Peyer's patch (tissue), 4 donors: ENCODE data around the gene SLC26A8. TPM values are rescaled to one million over a fixed set of nuclear protein-coding genes. Genes with fewer than 3 reads are reported as not detected.

Experiments used
- DNase-seq, 3 donors: peaks; one replicate each; pipeline ENCODE4 v3.0.0-alpha.2; 2017 to 2019
- H3K27ac ChIP-seq, 4 donors: fragments of 200-600 bp; sonication (generic); one replicate each; pipeline ENCODE4 v1.5.1; 2016 to 2019
- H3K27me3 ChIP-seq, 2 donors: fragments of 200-600 bp; sonication (generic); one replicate each; pipeline ENCODE4 v1.5.1; 2019
- H3K36me3 ChIP-seq, 3 donors: fragments of 200-600 bp; sonication (generic); one replicate each; pipeline ENCODE4 v1.5.1; 2016 to 2019
- H3K4me1 ChIP-seq, 4 donors: fragments of 200-600 bp; sonication (generic); one replicate each; pipeline ENCODE4 v1.5.1; 2016 to 2019
- H3K4me3 ChIP-seq, 4 donors: fragments of 200-600 bp; sonication (generic); 1 replicate in 3 of 4; 2 replicates in 1 of 4; pipeline ENCODE4 v1.5.1; 2016 to 2019; ENCODE audit warnings: mild to moderate bottlenecking in 1 of 4
- H3K9me3 ChIP-seq, 4 donors: fragments of 200-600 bp; sonication (generic); one replicate each; pipeline ENCODE4 v1.5.1; 2016 to 2019; ENCODE audit warnings: mild to moderate bottlenecking in 1 of 4
- POLR2A ChIP-seq, 2 donors: fragments of 450-650 bp; IDR thresholded peaks; one replicate each; pipeline ENCODE4 v1.5.1; 2017; ENCODE audit warnings: antibody characterized with exemption in 2 of 2, mild to moderate bottlenecking in 2 of 2, moderate library complexity in 2 of 2
- total RNA-seq, 4 donors: library from RNA; depleted of rRNA; stranded (reverse); fragments of >200 nt; gene quantifications; one replicate each; pipeline ENCODE4 v1.1.0, GENCODE V29; 2016
- TF ChIP-seq, protein P1 (sequence below), 6 experiments: fragments of 450-650 bp in 4 of 6; fragments of 200-600 bp in 2 of 6; sonication (generic) in 1 of 6; IDR thresholded peaks; one replicate each; pipeline ENCODE4 v1.5.1; 2017 to 2019; ENCODE audit warnings: antibody characterized with exemption in 6 of 6, mild to moderate bottlenecking in 3 of 6, moderate library complexity in 1 of 6

SLC26A8 gene
- total RNA-seq, 4 donors from 2014 or later = 1.7 TPM; not detected in 3

DNA sequence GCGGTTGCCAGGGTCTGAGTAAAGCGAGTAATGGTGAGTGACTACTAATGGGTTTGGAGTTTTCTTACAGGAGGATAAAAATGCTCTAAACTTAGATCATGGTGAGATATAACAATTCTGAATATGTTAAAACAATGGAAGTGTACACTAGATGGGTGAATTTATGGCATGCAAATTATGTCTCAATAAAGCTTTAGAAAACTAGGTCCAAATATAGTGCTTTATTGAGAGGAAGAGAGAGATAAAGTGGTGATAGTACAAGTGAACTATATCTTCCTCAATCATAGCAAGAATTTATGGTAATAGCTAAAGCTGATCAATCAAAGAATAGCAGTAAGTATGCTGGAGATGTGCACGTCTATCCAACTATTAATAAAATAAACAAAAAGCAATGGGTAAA lies 127.4 kb downstream of the SLC26A8 start:
- Histone ChIP-seq H3K36me3 (no peaks in the 10 kb centered on the region), H3K9me3 (no peaks in the 10 kb centered on the region), H3K4me3 (no peak overlapping the region), H3K27me3 (no peaks in the 10 kb centered on the region), H3K4me1 (no peaks in the 10 kb centered on the region), H3K27ac (no peak overlapping the region)
- no peak for TF ChIP-seq POLR2A (IDR thresholded peaks at IDR 0.05)
- TF ChIP-seq, protein P1, sequence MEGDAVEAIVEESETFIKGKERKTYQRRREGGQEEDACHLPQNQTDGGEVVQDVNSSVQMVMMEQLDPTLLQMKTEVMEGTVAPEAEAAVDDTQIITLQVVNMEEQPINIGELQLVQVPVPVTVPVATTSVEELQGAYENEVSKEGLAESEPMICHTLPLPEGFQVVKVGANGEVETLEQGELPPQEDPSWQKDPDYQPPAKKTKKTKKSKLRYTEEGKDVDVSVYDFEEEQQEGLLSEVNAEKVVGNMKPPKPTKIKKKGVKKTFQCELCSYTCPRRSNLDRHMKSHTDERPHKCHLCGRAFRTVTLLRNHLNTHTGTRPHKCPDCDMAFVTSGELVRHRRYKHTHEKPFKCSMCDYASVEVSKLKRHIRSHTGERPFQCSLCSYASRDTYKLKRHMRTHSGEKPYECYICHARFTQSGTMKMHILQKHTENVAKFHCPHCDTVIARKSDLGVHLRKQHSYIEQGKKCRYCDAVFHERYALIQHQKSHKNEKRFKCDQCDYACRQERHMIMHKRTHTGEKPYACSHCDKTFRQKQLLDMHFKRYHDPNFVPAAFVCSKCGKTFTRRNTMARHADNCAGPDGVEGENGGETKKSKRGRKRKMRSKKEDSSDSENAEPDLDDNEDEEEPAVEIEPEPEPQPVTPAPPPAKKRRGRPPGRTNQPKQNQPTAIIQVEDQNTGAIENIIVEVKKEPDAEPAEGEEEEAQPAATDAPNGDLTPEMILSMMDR (IDR thresholded peaks at IDR 0.05) = no peak
- no peak for DNase-seq

DNA sequence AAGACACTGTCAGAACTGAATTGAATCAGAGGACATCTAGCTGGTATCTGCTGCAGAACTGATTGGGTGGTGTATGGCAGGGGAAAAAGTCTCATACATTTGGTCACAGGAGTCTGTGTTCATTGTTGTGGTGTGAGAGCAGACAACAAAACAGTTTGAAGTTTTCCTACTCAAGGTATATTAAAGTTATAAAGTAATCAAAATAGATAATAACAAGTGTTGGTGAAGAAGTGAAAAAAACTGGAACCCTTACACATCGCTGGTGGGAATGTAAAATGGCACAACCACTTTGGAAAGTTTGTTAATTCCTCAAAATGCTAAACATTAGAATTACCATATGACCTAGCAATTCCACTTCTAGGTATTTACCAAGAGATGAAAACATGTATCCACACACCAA lies 128.2 kb downstream of the SLC26A8 start:
- Histone ChIP-seq H3K4me3 (no peak overlapping the region), H3K36me3 (no peaks in the 10 kb centered on the region), H3K27me3 (no peaks in the 10 kb centered on the region), H3K9me3 (no peaks in the 10 kb centered on the region), H3K4me1 (no peaks in the 10 kb centered on the region), H3K27ac (no peak overlapping the region)
- DNase-seq = no peak
- no peak for TF ChIP-seq POLR2A (IDR thresholded peaks at IDR 0.05)
- TF ChIP-seq, protein P1 (IDR thresholded peaks at IDR 0.05) = no peak

DNA sequence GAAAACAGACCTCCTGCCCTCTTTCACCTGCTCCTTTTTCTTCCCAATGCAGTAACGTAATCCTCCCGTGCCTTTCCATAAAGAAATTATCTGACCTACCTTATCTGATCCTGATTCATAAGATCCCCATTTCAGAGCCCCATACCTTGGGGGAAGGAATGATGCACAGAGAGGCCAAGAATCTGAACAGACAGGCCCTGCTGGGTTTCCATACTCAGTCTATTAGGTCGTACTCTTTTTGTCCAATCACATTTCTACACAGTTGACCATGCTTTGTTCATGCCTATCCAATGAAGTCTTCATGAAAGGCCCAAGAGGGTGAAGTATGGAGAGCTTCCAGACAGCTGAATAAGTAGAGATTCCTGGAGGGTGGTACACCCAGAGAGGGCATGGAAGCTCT lies 128.9 kb downstream of the SLC26A8 start:
- no peak for DNase-seq
- Histone ChIP-seq H3K27ac (no peak overlapping the region), H3K27me3 (no peaks in the 10 kb centered on the region), H3K4me3 (no peak overlapping the region), H3K9me3 (no peaks in the 10 kb centered on the region), H3K36me3 (no peaks in the 10 kb centered on the region), H3K4me1 (no peaks in the 10 kb centered on the region)
- TF ChIP-seq POLR2A (IDR thresholded peaks at IDR 0.05) = no peak
- TF ChIP-seq, protein P1 (IDR thresholded peaks at IDR 0.05) = no peak

DNA sequence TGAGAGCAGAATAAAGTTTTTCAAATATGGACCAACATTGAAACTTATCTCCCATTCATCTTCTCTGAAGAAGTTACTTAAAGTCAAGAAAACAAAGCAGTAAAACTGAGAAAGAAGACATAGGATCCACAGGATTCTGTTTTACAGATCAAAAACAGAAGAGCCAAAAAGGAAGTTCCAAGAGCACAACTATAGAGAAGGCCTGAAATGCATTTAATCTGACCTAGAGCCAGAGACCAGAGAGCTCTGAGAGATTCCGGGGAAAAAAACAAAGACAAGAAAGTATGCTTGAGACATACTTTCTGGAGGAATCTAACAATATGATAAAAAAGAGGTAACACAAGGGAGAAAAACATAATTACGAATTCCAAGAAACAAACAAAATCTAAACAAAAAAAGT lies 129.7 kb downstream of the SLC26A8 start:
- Histone ChIP-seq H3K36me3 (peaks cover 0 to 5% (median 0%) of the 10 kb centered on the region in 3 donors), H3K4me1 (no peaks in the 10 kb centered on the region), H3K27ac (no peak overlapping the region), H3K27me3 (no peaks in the 10 kb centered on the region), H3K4me3 (no peak overlapping the region), H3K9me3 (no peaks in the 10 kb centered on the region)
- DNase-seq = no peak
- TF ChIP-seq POLR2A (IDR thresholded peaks at IDR 0.05) = no peak
- TF ChIP-seq, protein P1 (IDR thresholded peaks at IDR 0.05) = no peak

Other genes with a start within 250 kb of the SLC26A8 start
- not detected for gene CLPSL2, start 248.0 kb downstream of the SLC26A8 start, total RNA-seq
- gene CLPSL1, start 243.6 kb downstream of the SLC26A8 start, total RNA-seq = not detected
- not detected for gene CLPS, start 227.3 kb downstream of the SLC26A8 start, total RNA-seq
- gene LHFPL5, start 219.3 kb downstream of the SLC26A8 start, total RNA-seq = not detected
- 100 to 1,000 TPM in 2 of 4 donors, 10 to 100 TPM in 2; 72.4 to 137 (median 112) TPM for gene SRPK1, start 103.5 kb downstream of the SLC26A8 start, total RNA-seq
- gene MAPK14, start 3.2 kb upstream of the SLC26A8 start, total RNA-seq = 100 to 1,000 TPM in 2 of 4 donors, 10 to 100 TPM in 2; 64.4 to 109 (median 97.4) TPM
- 100 to 1,000 TPM in 3 of 4 donors, 10 to 100 TPM in 1; 66.0 to 149 (median 131) TPM for gene MAPK13, start 105.9 kb upstream of the SLC26A8 start, total RNA-seq
- 10 to 100 TPM; 49.6 to 71.0 (median 65.0) TPM for gene BRPF3, start 172.1 kb upstream of the SLC26A8 start, total RNA-seq
- gene PNPLA1, start 245.4 kb upstream of the SLC26A8 start, total RNA-seq = 1 to 10 TPM in 3 of 4 donors, not detected in 1; 1.3 to 4.0 (median 3.0) TPM